Glomerular visceral epithelial cell (primary cell): ENCODE data around the gene CNPY1.

Experiments
- DNase-seq: peaks from one replicate; pipeline ENCODE4 v3.0.0-alpha.2; 2016; ENCODE audit errors: extremely low spot score

CNPY1 gene

GRCh38 chr7:155467846-155468784 lies 78.2 kb downstream of the CNPY1 start:
- no peak for DNase-seq

- no peak for DNase-seq
These were observed 79.3 kb downstream of the CNPY1 start for GRCh38 chr7:155466814-155467733.

- DNase-seq, result no peak
These were observed 80.1 kb downstream of the CNPY1 start for GRCh38 chr7:155466142-155466813.

- DNase-seq, result no peak
These were observed 80.6 kb downstream of the CNPY1 start for GRCh38 chr7:155465761-155466141.

GRCh38 chr7:155464948-155465739 lies 81.2 kb downstream of the CNPY1 start:
- no peak for DNase-seq

- no peak for DNase-seq
These were observed 82.2 kb downstream of the CNPY1 start for GRCh38 chr7:155464183-155464582.

GRCh38 chr7:155463114-155463811 lies 83.1 kb downstream of the CNPY1 start:
- no peak for DNase-seq

- DNase-seq, result no peak
These were observed 84.1 kb downstream of the CNPY1 start for GRCh38 chr7:155462163-155462735.

- no peak for DNase-seq
These were observed 84.7 kb downstream of the CNPY1 start for GRCh38 chr7:155461631-155462030.

GRCh38 chr7:155460926-155461613 lies 85.3 kb downstream of the CNPY1 start:
- DNase-seq, result no peak

- no peak for DNase-seq
These were observed 86.5 kb downstream of the CNPY1 start for GRCh38 chr7:155459700-155460461.

- DNase-seq, result no peak
These were observed 87.3 kb downstream of the CNPY1 start for GRCh38 chr7:155458878-155459699.

- no peak for DNase-seq
These were observed 88.1 kb downstream of the CNPY1 start, which contains the start of gene EN2 for GRCh38 chr7:155458111-155458877. TSS of gene EN2 (plus strand) at chr7:155458129. CDS start at chr7:155458378, 249 bp downstream.

GRCh38 chr7:155457544-155458110 lies 88.7 kb downstream of the CNPY1 start:
- no peak for DNase-seq

- DNase-seq, result peak; percentile 15
These were observed 89.4 kb downstream of the CNPY1 start for GRCh38 chr7:155456738-155457543.
